Measurements from ENCODE around the gene KCNQ4. TPM values are rescaled to one million over a fixed set of nuclear protein-coding genes. Genes with fewer than 3 reads are reported as not detected.

The KCNQ4 gene
- total RNA-seq, 3 donors from 2014 or later: 0.32 to 1.3 (median 1.3) TPM

GRCh38 chr1:40815420-40815819 is 31.8 kb downstream of the KCNQ4 start:
- no peak for DNase-seq (ENCODE audit: low spot score in 2 of 2)
- no peaks in the 10 kb centered on the region for H3K27me3 ChIP-seq
- no peaks in the 10 kb centered on the region for H3K9me3 ChIP-seq
- no peaks in the 10 kb centered on the region for H3K36me3 ChIP-seq
- H3K4me3 ChIP-seq: no peak overlapping the region
- H3K4me1 ChIP-seq: no peaks in the 10 kb centered on the region
- intact Hi-C loops (cut with DNase I; ENCODE audit: low total_unique reads): no loop called here
- no peak overlapping the region for H3K27ac ChIP-seq
- no peak for TF ChIP-seq POLR2AphosphoS5 (IDR thresholded peaks at IDR 0.05)
- TF ChIP-seq, protein P1, sequence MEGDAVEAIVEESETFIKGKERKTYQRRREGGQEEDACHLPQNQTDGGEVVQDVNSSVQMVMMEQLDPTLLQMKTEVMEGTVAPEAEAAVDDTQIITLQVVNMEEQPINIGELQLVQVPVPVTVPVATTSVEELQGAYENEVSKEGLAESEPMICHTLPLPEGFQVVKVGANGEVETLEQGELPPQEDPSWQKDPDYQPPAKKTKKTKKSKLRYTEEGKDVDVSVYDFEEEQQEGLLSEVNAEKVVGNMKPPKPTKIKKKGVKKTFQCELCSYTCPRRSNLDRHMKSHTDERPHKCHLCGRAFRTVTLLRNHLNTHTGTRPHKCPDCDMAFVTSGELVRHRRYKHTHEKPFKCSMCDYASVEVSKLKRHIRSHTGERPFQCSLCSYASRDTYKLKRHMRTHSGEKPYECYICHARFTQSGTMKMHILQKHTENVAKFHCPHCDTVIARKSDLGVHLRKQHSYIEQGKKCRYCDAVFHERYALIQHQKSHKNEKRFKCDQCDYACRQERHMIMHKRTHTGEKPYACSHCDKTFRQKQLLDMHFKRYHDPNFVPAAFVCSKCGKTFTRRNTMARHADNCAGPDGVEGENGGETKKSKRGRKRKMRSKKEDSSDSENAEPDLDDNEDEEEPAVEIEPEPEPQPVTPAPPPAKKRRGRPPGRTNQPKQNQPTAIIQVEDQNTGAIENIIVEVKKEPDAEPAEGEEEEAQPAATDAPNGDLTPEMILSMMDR (IDR thresholded peaks at IDR 0.05): no peak
- no peak for TF ChIP-seq POLR2A (IDR thresholded peaks at IDR 0.05)

- Histone ChIP-seq H3K9me3 (no peaks in the 10 kb centered on the region), H3K27me3 (no peaks in the 10 kb centered on the region), H3K36me3 (no peaks in the 10 kb centered on the region), H3K27ac (no peak overlapping the region), H3K4me1 (no peaks in the 10 kb centered on the region), H3K4me3 (peak overlapping the region in 2 of 3 donors; percentile 48 to 70)
- intact Hi-C loops (cut with DNase I; ENCODE audit: low total_unique reads): no loop called here
- TF ChIP-seq POLR2A (IDR thresholded peaks at IDR 0.05) (no peak), POLR2AphosphoS5 (IDR thresholded peaks at IDR 0.05) (no peak)
- TF ChIP-seq, protein P1 (IDR thresholded peaks at IDR 0.05): no peak
- DNase-seq (ENCODE audit: low spot score in 2 of 2): no peak
These were observed 34.2 kb downstream of the KCNQ4 start for GRCh38 chr1:40817791-40818263.

- DNase-seq (ENCODE audit: low spot score in 2 of 2): peak; percentile 41 to 62
- no peak for TF ChIP-seq POLR2AphosphoS5 (IDR thresholded peaks at IDR 0.05)
- TF ChIP-seq, protein P1 (IDR thresholded peaks at IDR 0.05): no peak
- no peak for TF ChIP-seq POLR2A (IDR thresholded peaks at IDR 0.05)
- Histone ChIP-seq H3K27ac (no peak overlapping the region), H3K27me3 (no peaks in the 10 kb centered on the region), H3K9me3 (no peaks in the 10 kb centered on the region), H3K4me3 (peak overlapping the region; percentile 27 to 70 (median 48)), H3K36me3 (no peaks in the 10 kb centered on the region), H3K4me1 (no peaks in the 10 kb centered on the region)
- intact Hi-C loops (cut with DNase I; ENCODE audit: low total_unique reads): no loop called here
These were observed 34.8 kb downstream of the KCNQ4 start for GRCh38 chr1:40818264-40818961.

DNA sequence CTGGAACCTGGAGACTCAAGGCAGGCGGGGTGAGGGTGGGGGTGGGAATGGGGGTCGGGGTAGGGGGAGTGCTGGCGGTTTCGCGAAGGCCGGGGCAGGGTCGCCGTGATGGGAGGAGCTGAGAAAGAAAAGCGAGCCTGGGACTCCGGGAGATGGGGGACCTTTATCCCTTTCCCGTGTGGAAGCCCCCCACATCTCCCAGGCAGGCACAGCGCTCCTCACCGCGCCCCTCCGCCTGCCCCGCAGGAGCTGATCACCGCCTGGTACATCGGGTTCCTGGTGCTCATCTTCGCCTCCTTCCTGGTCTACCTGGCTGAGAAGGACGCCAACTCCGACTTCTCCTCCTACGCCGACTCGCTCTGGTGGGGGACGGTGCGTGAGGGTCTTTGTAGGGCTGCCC is 35.5 kb downstream of the KCNQ4 start:
- H3K36me3 ChIP-seq: no peaks in the 10 kb centered on the region
- peak overlapping the region in 2 of 3 donors; percentile 48 to 70 for H3K4me3 ChIP-seq

More for the DNA sequence above, 35.5 kb downstream of the KCNQ4 start:
- DNase-seq (ENCODE audit: low spot score in 2 of 2): no peak
- Histone ChIP-seq H3K27me3 (no peaks in the 10 kb centered on the region), H3K27ac (no peak overlapping the region), H3K4me1 (no peaks in the 10 kb centered on the region), H3K9me3 (no peaks in the 10 kb centered on the region)
- intact Hi-C loops (cut with DNase I; ENCODE audit: low total_unique reads): no loop called here
- TF ChIP-seq POLR2AphosphoS5 (IDR thresholded peaks at IDR 0.05) (no peak), POLR2A (IDR thresholded peaks at IDR 0.05) (no peak)
- TF ChIP-seq, protein P1 (IDR thresholded peaks at IDR 0.05): no peak

All from breast epithelium (tissue), 4 donors.